OCI-LY1 (cell line): ENCODE measurements around the gene VIPAS39.

Experiments used
- CTCF ChIP-seq: fragments of 200-600 bp; sonication (generic), shearing (Covaris generic); IDR thresholded peaks from 2 replicates; pipeline ENCODE4 v1.5.1; 2017; ENCODE audit warnings: mild to moderate bottlenecking, antibody characterized with exemption, low read length, moderate library complexity, mixed read lengths
- EZH2 ChIP-seq: fragments of 200-600 bp; sonication (generic), shearing (Covaris generic); IDR thresholded peaks from 2 replicates; pipeline ENCODE4 v1.8.0; 2017; ENCODE audit warnings: borderline replicate concordance, mixed run types, mild to moderate bottlenecking, antibody characterized with exemption, low read length, moderate library complexity, mixed read lengths

- TF ChIP-seq CTCF: no peak
- no peak for TF ChIP-seq EZH2
These were observed 67.2 kb downstream of the VIPAS39 start for GRCh38 chr14:77390188-77390587.
